Activated T-helper 1 cell treated with anti-CD3 and anti-CD28 coated beads, Interleukin-2, amount 50 U/mL, for 16 hours (primary cell): Measurements from ENCODE around the gene RNGTT.

Source experiments
- DNase-seq, 2 donors: peaks; one replicate each; pipeline ENCODE4 v3.0.0-alpha.2; 2020; ENCODE audit warnings: low read depth in 1 of 2, low spot score in 1 of 2

The RNGTT gene

DNA sequence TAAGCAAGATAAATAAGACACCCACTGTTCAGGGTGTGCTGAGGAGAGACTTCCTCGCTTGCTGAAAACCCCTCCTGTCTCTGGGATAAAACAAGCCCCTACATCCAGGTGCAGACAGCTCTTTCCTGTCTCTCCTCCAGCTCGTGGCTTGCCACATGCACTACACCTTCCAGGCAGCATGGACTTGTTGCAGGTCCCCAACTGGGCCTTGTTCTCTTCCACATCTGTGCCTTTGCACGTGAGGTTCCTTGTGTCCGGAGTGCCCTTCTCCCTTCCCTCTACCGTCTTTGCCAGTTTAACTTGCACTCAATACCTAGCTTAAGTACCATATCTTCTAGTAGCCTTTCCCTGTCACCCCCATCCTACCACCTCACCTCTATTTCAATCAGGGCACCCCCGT is 397.6 kb downstream of the RNGTT start:
- no peak for DNase-seq

DNA sequence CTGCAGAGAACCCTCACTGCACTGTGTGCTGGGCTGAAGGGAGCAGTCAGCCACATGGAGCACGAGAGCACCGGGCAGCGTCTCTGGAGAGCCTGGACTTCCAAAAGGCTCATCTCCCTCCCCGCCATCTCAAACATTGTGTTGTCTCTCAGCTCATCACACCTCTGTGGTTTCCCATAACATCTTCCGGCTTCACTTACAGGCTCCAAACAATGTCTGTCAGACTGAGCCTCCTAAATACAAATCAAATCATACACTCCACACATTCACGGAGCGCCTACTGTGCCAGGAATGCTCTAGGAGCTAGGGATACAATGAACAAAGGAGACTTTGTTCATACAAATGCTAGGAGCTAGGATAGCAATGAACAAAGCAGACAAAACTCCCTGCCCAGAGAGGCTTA is 398.0 kb downstream of the RNGTT start:
- DNase-seq = no peak

DNA sequence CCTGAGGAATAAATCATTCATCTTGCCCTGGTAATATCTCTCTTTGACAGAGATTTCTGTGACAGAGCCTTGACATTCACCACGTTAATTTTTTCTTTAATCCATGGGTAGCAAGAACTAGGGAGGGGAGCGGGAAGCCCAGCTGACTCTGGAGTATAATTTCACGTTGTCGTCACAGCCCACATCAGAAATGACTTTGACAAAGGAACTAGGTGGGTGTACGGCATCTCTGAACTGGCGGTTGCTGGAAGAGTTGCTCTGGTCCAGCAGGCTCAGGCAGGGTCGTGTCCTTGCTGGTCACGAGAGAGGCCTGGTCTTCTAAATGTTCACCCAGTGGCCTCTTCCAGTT is 400.2 kb downstream of the RNGTT start:
- no peak for DNase-seq

DNA sequence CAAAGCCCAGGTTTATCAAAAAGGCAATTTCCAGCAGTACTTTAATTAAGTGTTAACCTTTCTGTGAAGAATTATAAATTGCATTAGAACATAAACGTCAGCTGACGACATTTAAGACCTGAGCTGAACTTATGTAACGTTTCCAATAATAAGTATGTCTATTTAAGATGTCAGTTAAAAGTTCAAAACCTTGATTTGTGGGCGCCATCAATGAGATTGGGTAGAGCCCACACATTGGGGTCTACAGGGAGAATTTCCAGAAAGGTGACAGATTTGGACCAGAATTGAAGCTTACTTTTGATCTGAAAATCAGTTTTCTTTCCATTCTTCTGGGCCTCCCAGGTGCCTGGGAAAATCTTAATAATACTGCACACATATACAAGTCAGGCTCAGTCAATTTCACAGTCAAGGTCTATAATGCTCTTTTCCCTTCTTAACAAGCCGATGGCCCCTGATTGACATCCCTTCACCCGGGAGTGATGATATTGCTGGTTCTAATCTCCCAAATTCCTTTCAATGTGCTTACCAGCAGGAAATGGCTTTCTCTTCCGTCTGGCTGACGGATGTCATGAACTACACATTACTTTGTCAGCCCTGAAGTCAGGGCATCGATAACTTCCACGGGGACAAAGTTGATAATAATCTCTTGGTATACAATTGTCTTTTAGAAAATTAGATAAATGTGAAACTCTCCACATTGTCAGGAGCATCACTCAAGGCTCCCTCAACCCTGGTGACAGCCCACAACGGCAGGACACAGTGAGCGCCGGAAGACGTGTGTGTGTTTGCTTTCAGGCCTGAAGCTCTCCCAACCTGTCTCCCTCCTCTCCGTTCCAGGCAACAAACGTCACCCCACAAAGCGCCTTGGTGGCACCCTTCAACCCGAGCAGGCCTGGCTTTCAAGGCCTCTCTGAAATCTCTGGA is 400.8 kb downstream of the RNGTT start:
- no peak for DNase-seq

DNA sequence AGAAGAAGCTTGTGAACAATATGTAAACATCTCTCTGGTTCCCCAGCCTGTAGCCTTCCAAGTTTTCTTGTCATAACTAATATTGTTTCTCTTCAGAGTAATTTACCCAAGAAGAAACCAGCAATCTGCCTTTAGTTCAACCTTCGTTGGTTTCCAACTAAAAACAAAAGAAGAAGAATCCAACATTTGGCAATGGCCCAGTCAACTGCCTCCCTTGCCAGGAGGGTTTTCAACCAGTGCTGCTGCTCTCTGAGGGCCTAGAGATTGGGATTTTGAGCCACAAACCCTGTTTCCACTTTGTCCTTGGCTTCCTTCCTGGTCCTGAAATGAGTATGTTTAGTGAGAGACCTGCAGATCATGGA is 401.5 kb downstream of the RNGTT start:
- no peak for DNase-seq

DNA sequence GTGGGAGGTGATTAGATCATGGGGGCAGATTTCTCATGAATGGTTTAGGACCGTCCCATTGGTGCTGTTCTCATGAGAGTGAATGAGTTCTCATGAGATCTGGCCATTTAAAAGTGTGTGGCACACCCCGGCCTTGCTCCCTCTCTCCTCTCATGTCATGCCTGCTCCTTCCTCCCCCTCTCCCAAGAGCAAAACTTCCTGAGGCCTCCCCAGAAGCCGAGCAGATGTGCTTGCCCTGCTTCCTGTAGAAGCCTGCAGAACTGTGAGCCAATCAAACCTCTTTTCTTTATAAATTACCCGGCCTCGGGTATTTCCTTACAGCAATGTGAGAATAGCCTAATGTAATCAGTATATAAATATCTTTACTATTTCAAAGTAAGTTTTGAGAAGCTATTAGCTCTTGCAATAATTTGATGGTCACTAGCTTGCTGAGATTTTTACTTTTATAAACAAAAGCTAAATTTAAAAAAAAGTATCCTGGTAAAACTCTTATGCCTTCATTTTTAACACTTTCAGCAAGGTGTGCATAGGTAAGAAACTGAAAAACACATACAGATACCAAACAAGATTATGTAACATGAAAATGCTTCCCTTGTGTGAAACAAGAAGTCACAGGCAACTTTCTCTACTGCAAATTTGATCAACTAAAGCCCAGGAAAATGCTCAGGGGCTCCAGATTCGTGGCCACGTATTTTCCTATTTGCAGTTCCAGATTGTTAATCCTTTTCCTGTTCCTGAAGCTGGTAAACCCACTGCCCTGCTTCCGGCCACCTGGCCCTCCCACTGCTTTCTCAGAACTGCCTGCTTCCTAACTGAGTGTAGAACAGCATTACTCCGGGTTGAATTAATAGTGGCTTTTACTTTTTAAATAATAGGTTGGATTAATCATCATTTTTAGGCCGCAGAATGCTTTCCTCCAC is 402.1 kb downstream of the RNGTT start:
- DNase-seq = no peak
